HepG2 (cell line): ENCODE measurements around the gene SHLD1. TPM values are rescaled to one million over a fixed set of nuclear protein-coding genes. Genes with fewer than 3 reads are reported as not detected.

Source experiments
- ATAC-seq: fragments of 200-7000 bp; cut with Tn5 transposase; 3 replicates; pipeline ENCODE4 v1.9.1; 2020; ENCODE audit warnings: mild to moderate bottlenecking, moderate library complexity
- BruUV-seq: library from RNA; stranded (reverse); fragments of 400-500 nt; replicated peaks from 2 replicates; lab custom pipeline; 2021; lab: Mats Ljungman, UMichigan
- CTCF ChIA-PET: fragments of 300-600 bp; formaldehyde crosslinking; extraction: SDS; loops from one replicate; lab custom pipeline; 2021; ENCODE audit warnings: low total read pairs, inconsistent platforms, low intra/inter-chr PET ratio; lab: Yijun Ruan, JAX
- POLR2A ChIA-PET: fragments of 350-600 bp; sonication (Branson Sonifier 250); formaldehyde crosslinking; loops from one replicate; lab custom pipeline; 2020; ENCODE audit warnings: antibody characterized with exemption, inconsistent platforms; lab: Yijun Ruan, JAX
- DNase-seq: peaks from one replicate; pipeline ENCODE4 v3.0.0-alpha.2; 2015; ENCODE audit warnings: low spot score
- FAIRE-seq: peaks from 3 replicates; lab custom pipeline; 2011; peaks lifted over from hg19 to GRCh38; lab: Jason Lieb, UNC
- H2AFZ ChIP-seq: one replicate; pipeline ENCODE4 v1.6.1; 2011; ENCODE audit warnings: low read length, inconsistent platforms
- H3K27ac ChIP-seq: fragments of 300-600 bp; 3 replicates; pipeline ENCODE4 v1.8.0; 2011; ENCODE audit warnings: mixed run types, mild to moderate bottlenecking, mixed read lengths, low read length, inconsistent platforms; ENCODE audit not compliant: insufficient read depth; ENCODE audit errors: extremely low read length
- H3K27me3 ChIP-seq, 2 experiments: fragments of 200-600 bp in 1 of 2; 2 replicates in 1 of 2; 3 replicates in 1 of 2; pipeline versions ENCODE4 v1.6.0 to v1.8.0; 2011; ENCODE audit warnings: low read length in 2 of 2, mild to moderate bottlenecking in 2 of 2, moderate library complexity in 2 of 2, inconsistent platforms in 1 of 2; ENCODE audit not compliant: insufficient read depth in 2 of 2, control insufficient read depth in 1 of 2
- H3K36me3 ChIP-seq, 2 experiments: fragments of 200-600 bp in 1 of 2; replicated peaks in 1 of 2; 2 replicates in 1 of 2; 3 replicates in 1 of 2; pipeline versions ENCODE4 v1.5.1 to v1.8.0; 2011; ENCODE audit warnings: low read length in 2 of 2, inconsistent platforms in 1 of 2; ENCODE audit not compliant: insufficient read depth in 2 of 2, control insufficient read depth in 1 of 2
- H3K4me1 ChIP-seq: 2 replicates; pipeline ENCODE4 v1.5.1; 2012; ENCODE audit warnings: low read length, inconsistent platforms; ENCODE audit not compliant: insufficient read depth
- H3K4me2 ChIP-seq: 2 replicates; pipeline ENCODE4 v1.6.0; 2011; ENCODE audit warnings: low read depth, low read length, inconsistent platforms
- H3K4me3 ChIP-seq, 3 experiments: fragments of 200-600 bp in 1 of 3; sonication (generic), shearing (Covaris generic) in 1 of 3; replicated peaks in 1 of 3; 2 replicates each; pipeline ENCODE4 v1.5.1; 2011 to 2016; ENCODE audit warnings: low read length in 3 of 3, inconsistent platforms in 2 of 3, low read depth in 2 of 3, mild to moderate bottlenecking in 2 of 3, control low read depth in 1 of 3, mixed read lengths in 1 of 3; ENCODE audit not compliant: insufficient read depth in 1 of 3
- H3K79me2 ChIP-seq: one replicate; pipeline ENCODE4 v1.6.1; 2011; ENCODE audit warnings: low read length, inconsistent platforms; ENCODE audit not compliant: insufficient read depth
- H3K9ac ChIP-seq: 2 replicates; pipeline ENCODE4 v1.6.0; 2011; ENCODE audit warnings: mild to moderate bottlenecking, low read depth, low read length, inconsistent platforms; ENCODE audit not compliant: insufficient read depth
- H3K9me3 ChIP-seq: 2 replicates; pipeline ENCODE4 v1.5.1; 2012; ENCODE audit warnings: mild to moderate bottlenecking, low read length
- H4K20me1 ChIP-seq: 2 replicates; pipeline ENCODE4 v1.6.0; 2011; ENCODE audit warnings: inconsistent platforms, mild to moderate bottlenecking, low read length, moderate library complexity; ENCODE audit not compliant: insufficient read depth
- AFF4 ChIP-seq: sonication (generic); formaldehyde crosslinking; IDR thresholded peaks from 2 replicates; pipeline ENCODE4 v1.4.0; 2020; ENCODE audit warnings: missing genetic modification reagents
- EZH2 ChIP-seq: conservative IDR thresholded peaks from 2 replicates; pipeline ENCODE4 v1.6.1; 2012; ENCODE audit warnings: mild to moderate bottlenecking, low read depth, low read length, moderate library complexity
- FOXP1 ChIP-seq, 2 experiments: fragments of 450-650 bp in 1 of 2; IDR thresholded peaks; 2 replicates each; pipeline ENCODE4 v1.6.1; 2017 to 2018; ENCODE audit warnings: antibody characterized with exemption in 1 of 2
- HINFP ChIP-seq: sonication (generic); formaldehyde crosslinking; IDR thresholded peaks from 2 replicates; pipeline ENCODE4 v1.4.0; 2020; ENCODE audit warnings: low read depth, mild to moderate bottlenecking, missing genetic modification reagents
- PHF8 ChIP-seq: sonication (generic); formaldehyde crosslinking; IDR thresholded peaks from 2 replicates; pipeline ENCODE4 v1.5.0; 2020; ENCODE audit warnings: missing genetic modification reagents
- SNAPC4 ChIP-seq: sonication (generic); formaldehyde crosslinking; IDR thresholded peaks from 2 replicates; pipeline ENCODE4 v1.4.0; 2020; ENCODE audit warnings: mild to moderate bottlenecking, missing genetic modification reagents
- ZNF263 ChIP-seq: sonication (generic); formaldehyde crosslinking; IDR thresholded peaks from 2 replicates; pipeline ENCODE4 v1.4.0; 2020; ENCODE audit warnings: missing genetic modification reagents
- ZNF564 ChIP-seq: sonication (generic); formaldehyde crosslinking; IDR thresholded peaks from 2 replicates; pipeline ENCODE4 v1.8.1; 2023; ENCODE audit warnings: mild to moderate bottlenecking, missing genetic modification reagents
- ZNF704 ChIP-seq: sonication (generic); formaldehyde crosslinking; IDR thresholded peaks from 2 replicates; pipeline ENCODE4 v1.8.1; 2023; ENCODE audit warnings: mild to moderate bottlenecking, inconsistent platforms, moderate library complexity, missing genetic modification reagents, borderline replicate concordance
- ZNF83 ChIP-seq: sonication (generic); formaldehyde crosslinking; IDR thresholded peaks from 2 replicates; pipeline ENCODE4 v1.4.0; 2020; ENCODE audit warnings: missing genetic modification reagents, mild to moderate bottlenecking, borderline replicate concordance
- ZSCAN25 ChIP-seq: sonication (generic); formaldehyde crosslinking; IDR thresholded peaks from 2 replicates; pipeline ENCODE4 v1.8.0; 2022; ENCODE audit warnings: mild to moderate bottlenecking, missing genetic modification reagents
- WGBS: methylation state at CpG from one replicate; pipeline ENCODE4 v1.1.6; 2017; ENCODE audit warnings: low lambda C conversion rate; 5-methylcytosine and 5-hydroxymethylcytosine counted together
- in situ Hi-C: cut with HindIII; loops from 2 replicates; pipeline ENCODE4 v1.10.0; 2017; ENCODE audit warnings: low pct_unique_long_range_greater_than_20kb; ENCODE audit not compliant: extremely low pct_ligation_motif_present
- intact Hi-C: fragments of 100-400 bp; cut with micrococcal nuclease; formaldehyde crosslinking; loops from one replicate; pipeline ENCODE4 v1.10.0; 2022; ENCODE audit not compliant: unreplicated experiment
- polyA plus RNA-seq, 8 experiments: library from polyadenylated mRNA; depleted of rRNA in 3 of 8; stranded (reverse) in 7 of 8; unstranded in 1 of 8; fragments of >200 nt; fragmentation: Illumina TruSeq in 4 of 8; extraction: Trizol in 4 of 8; gene quantifications; 2 replicates each; pipeline versions ENCODE4 v1.2.1 to v1.2.3, GENCODE V29; 2011 to 2016; ENCODE audit warnings: low read depth in 4 of 8, missing spikeins in 1 of 8, mixed read lengths in 1 of 8; ENCODE audit not compliant: insufficient read depth in 1 of 8
- total RNA-seq, 5 experiments: library from RNA; depleted of rRNA; stranded (reverse); fragments of >200 nt; fragmentation: Illumina TruSeq; extraction: Trizol; gene quantifications; 2 replicates each; pipeline ENCODE4 v1.2.3, GENCODE V29; 2016; ENCODE audit warnings: low read depth in 1 of 5

SHLD1 gene
- total and polyA plus RNA-seq, 2 of the 13 experiments (the other 11 are each of a cell fraction or from before 2014, with no cell fraction given) = 8.9 to 10.0 TPM

DNA sequence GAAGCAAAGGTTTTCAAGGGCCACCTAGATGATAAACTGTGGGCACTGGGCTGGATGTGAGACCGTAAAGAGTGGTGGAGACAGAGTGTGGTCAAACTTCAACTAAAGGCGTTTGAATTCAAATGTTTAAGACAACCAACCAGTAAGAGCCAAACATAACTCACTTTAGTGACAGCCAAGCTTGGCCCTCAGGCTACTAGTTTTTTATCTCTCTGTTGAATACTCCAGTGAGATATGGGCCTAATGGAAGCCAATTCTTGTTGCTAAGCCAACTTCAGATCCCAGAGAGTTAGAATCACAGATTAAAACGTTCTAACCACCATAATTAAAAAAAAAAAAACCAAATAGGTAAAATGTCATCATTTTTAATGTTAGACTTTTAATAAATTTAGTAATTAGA, 142.9 kb downstream of the SHLD1 start (continued):
- TF ChIP-seq AFF4 (CRISPR knock-in tag) = no peak

DNA sequence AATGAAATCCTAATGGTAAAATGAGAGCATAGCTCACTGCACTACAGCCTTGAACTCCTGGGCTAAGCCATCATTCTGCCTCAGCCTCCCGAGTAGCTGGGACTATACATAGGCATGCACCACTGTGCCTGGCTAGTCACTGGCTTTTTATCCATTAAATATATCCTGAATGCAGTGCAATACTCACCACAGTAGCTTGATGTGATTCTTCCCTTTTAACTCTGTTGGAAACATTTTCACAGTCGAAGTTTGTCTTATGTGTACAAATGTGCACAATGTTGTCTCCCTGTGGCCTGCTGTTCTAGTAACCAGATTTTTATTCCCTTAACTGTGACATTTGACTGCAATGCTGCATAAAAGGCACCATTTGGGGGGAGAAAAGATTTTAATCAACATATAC, 143.4 kb downstream of the SHLD1 start:
- no TSS peak for BruUV-seq

More for the DNA sequence above, 143.4 kb downstream of the SHLD1 start:
- ATAC-seq (no peak), DNase-seq (no peak), FAIRE-seq (no peak)
- Histone ChIP-seq H2AFZ (no peak overlapping the region), H3K4me2 (no peak overlapping the region), H3K4me1 (no peaks in the 10 kb centered on the region), H3K36me3 (no peaks in the 10 kb centered on the region), H3K9ac (no peak overlapping the region), H3K79me2 (no peaks in the 10 kb centered on the region), H3K27ac (no peak overlapping the region), H3K27me3 (peaks cover 0 to 5% of the 10 kb centered on the region in 2 experiments; a peak in 3 of 5 replicates), H4K20me1 (no peaks in the 10 kb centered on the region), H3K9me3 (no peaks in the 10 kb centered on the region), H3K4me3 (no peak overlapping the region)
- 9% methylated on average over 2 of the region's 2 CpGs for WGBS
- CTCF ChIA-PET = no interaction called here
- POLR2A ChIA-PET = no interaction called here
- intact Hi-C loops = no loop called here
- in situ Hi-C loops = no loop called here
- TF ChIP-seq FOXP1 (IDR thresholded peaks at IDR 0.05) = no peak
- TF ChIP-seq FOXP1 (CRISPR knock-in tag; IDR thresholded peaks at IDR 0.05) = no peak
- no peak for TF ChIP-seq SNAPC4 (CRISPR knock-in tag)
- TF ChIP-seq ZNF564 (CRISPR knock-in tag) = no peak
- TF ChIP-seq ZNF263 = no peak
- no peak for TF ChIP-seq HINFP (CRISPR knock-in tag)
- no peak for TF ChIP-seq EZH2
- TF ChIP-seq ZNF83 (CRISPR knock-in tag) = no peak
- no peak for TF ChIP-seq ZSCAN25 (CRISPR knock-in tag)
- no peak for TF ChIP-seq ZNF704 (CRISPR knock-in tag)
- TF ChIP-seq PHF8 (CRISPR knock-in tag) = no peak
